HG03378 (cell line): ENCODE results near the gene MKI67.
A peak's percentile ranks its signal among the peaks of the same experiment; 100 is the strongest.
"Not testable (repeated sequence)": the region's sequence is repeated elsewhere in the genome, so short reads cannot be mapped to it uniquely, and the experiment has no call there.

Source experiments
- ATAC-seq: cut with Tn5 transposase; IDR thresholded peaks from one replicate; pipeline ENCODE4 v1.9.1; 2021; ENCODE audit warnings: mild to moderate bottlenecking, moderate library complexity; ENCODE audit not compliant: unreplicated experiment

Gene MKI67

DNA sequence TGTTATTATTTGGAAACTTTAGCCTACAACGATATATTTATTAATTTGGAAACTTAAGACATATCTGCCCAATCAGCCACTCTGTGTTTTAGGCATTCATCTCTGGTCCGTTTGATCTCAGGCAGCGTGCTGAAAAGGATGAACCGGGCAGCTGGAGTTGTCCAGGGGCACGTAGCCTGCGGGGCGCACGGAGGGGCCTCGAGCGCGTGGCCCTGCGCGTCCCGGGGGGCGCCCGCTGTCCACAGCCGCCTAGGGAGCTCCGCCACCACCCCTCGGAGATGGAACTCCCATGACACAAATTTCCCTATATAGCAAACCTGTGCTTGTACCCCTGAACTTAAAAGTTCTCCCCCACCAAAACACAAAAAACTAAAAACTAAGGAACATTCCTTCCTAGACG lies 24.3 kb upstream of the MKI67 start:
- no peak for ATAC-seq

DNA sequence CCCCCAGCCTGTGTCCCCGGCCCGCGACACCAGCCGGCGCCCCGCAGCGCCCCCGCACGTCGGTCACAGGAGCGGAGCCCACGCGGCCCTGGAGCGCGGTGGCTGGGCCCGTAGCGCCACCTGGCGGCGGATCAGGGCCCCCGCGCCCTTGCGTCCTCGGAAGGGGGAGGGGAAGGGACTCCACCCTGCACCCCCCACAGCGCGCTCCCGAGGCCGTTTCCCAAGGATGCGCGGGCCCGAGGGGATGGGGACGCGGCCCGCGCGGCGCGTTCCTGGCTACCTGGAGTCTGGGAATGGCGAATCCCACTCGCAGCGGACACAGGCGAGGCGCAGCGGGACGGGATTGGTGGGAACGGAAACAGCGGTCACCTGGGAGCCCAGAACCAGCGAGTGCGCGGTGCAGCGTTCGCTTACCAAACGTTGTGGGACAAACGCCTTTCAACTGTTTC lies 23.8 kb upstream of the MKI67 start:
- peak; percentile 63 for ATAC-seq

DNA sequence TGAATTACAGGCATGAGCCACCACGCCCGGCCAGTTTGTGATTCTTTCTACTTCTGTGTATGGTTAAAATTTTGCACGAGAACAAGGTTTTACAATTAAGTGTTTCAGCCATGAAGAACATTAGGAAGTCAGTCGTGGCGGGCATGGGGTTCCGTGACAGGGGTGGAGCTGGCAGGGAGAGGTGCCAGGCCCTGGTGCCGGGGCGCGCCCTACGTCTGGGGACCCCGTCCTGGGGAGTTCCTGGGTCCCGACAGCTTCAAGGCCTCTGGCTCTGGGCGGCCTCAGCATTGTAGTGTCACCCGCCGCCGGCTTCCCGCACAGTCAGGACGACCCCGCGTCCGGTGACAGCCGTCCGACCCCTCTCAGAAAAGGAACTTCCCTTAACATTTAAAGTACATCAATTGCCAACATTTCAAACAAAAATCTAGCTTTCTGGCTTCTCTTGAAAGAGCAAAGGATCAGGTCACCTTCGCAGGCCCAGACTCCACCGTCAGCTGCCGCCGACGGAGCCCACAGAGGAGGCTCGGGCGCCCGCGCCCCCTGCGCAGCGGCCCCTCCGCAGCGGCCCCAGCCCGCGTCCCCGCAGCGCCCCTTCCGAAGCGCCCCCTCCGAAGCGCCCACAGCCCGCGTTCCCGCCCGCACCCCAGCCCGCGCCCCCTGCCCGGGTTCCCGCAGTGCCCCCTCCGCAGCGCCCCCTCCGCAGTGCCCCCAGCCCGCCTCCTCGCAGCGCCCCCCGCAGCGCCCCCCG lies 23.2 kb upstream of the MKI67 start:
- ATAC-seq, result no peak

DNA sequence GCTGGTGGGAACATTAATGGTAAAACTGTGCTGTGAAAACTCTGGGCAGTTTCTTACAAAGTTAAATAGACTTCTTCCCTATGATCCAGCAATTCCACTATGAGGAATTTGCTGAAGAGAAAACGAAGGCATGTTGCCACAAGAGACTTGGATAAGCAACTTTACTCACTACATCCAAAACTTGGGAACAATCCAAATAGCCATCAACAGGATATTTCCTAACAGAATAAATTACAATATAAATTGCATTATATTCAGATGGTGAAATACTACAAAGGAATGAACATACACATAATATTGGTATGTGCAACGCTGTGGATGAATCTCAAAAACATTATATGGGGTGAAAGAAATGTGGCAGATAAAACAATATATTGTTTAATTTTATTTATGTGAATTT lies 21.4 kb upstream of the MKI67 start:
- no peak for ATAC-seq

DNA sequence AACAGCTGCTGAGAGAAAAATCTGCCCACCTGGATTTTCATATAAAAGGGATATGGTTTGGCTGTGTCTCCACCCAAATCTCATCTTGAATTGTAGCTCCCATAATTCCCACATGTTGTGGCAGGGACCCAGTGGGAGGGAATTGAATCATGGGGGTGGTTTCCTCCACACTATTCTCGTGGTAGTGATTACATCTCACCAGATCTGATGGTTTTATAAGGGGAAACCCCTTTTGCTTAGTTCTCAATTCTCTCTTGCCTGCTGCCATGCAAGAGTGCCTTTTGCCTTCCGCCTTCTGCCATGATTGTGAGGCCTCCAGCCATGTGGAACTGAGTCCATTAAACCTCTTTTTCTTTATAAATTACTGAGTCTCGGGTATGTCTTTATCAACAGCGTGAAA lies 20.8 kb upstream of the MKI67 start:
- peak; percentile 78 for ATAC-seq

DNA sequence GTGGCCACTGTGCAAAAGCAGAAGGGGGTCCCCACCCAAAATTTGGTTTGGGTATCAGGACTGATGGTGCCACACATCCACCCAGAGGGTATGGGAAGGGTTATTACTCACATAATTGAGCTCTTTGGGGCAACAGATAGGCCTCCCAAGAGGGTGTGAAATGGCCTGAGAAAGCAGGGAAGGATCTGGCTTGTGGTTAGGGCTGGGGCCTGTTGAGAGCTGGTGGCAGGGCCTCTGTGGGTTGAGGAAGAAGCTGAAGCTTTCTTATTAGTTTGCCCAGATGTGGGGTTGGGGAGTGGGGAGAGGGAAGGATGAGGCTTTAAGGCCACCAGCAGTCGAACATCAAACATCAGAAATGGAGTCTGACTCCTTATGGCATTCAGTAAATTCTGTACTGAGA lies 18.3 kb upstream of the MKI67 start:
- no peak for ATAC-seq

DNA sequence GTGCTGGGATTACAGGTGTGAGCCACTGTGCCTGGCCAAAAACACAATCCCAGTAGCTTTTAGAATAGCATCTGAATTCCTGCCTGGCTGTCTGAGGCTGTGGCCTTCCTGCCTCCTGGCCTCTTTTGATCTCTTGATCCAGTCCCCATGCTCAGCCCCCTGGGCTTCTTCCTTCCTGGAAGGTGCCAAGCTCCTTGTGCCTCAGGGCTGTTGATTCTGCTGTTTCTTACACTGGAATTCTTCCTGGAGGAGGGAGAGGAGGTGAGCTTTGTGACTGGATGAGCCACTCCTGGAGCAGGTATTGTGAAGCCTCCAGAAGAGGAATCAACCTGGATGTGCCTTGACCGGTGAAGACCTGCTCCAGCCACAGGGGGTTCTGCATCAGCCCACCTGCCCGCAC lies 17.3 kb upstream of the MKI67 start:
- no peak for ATAC-seq

DNA sequence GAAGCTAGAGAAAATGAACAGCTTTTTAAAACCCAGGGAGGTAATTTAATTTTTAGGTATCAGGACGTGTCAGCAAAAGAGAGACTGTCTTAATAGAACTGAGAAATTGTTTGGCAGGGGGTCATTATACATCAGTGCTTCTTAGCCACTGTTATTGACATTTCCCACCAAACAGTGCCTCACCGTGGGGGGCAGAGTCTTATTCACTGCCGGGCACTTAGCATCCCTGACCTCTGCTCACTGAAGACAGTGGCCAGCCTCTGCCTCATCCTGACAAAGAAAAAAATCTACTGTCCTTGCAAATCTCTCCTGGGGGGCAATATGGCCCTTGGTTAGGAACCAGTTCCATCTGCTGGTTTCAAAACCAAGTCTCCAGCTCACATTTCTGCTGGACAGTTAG lies 14.2 kb upstream of the MKI67 start:
- no peak for ATAC-seq

DNA sequence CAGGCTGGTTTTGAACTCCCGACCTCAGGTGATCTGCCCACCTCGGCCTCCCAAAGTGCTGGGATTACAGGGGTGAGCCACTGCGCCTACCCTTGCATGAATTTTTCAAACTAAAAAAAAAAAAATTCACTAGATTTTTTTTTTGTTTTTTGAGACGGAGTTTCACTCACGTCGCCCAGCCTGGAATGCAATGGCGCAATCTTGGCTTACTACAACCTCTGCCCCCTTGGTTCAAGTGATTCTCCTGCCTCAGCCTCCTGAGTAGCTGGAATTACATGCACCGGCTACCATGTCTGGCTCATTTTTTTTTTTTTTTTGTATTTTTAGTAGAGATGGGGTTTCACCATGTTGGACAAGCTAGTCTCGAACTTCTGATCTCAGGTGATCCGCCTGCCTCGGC lies 12.2 kb upstream of the MKI67 start:
- ATAC-seq, result not testable (repeated sequence)

DNA sequence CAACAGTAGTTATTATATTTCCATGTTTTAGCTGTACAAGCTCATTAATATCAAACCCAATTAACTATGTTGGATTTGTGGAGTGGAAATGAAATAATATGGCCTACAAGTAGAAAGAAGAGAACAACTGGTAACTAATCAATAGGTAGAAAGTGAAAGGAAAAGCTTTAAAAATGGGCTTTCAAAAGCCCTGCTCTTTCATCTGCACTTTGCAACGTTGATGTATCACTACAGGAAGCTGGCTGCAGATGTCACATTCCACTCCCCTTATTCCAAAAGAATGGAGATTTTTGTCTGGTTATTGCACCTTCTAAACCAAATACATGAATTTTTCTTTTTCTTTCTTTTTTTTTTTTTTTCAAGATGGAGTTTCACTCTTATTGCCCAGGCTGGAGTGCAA lies 11.7 kb upstream of the MKI67 start:
- ATAC-seq, result peak; percentile 61

DNA sequence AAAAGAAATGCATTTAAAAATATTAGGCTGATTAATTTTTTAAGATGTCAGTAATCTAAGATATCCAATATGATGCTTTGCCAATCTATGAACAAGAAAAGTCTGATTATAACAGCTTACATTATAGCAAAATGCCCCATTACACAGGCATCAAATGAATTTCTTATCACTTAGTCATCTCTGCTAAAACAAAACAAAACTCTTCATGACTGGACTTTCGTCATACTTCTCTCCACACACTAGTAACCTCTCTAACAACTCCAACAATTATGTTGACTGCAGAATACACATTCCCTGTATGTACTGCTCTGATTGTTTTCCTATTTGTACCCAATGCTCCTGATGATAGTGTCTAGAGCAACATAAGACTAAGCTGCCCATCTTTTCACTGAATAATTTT lies 3.8 kb upstream of the MKI67 start:
- ATAC-seq, result no peak

DNA sequence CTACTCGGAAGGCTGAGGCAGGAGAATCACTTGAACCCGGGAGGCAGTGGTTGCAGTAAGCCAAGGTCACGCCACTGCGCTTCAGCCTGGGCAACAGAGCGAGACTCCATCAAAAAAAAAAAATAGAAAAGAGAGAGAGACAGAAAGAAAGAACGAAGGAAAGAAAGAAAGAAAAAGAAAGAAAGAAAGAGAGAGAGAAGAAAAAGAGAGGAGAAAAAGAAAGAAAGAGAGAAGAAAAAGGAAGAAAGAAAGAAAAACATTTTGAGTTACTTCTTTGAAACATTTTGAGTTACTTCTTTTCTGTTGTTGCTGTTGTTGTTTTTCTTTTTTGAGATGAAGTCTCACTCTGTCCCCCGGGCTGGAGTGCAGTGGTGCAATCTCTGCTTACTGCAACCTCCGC lies 2.4 kb upstream of the MKI67 start:
- ATAC-seq, result no peak

DNA sequence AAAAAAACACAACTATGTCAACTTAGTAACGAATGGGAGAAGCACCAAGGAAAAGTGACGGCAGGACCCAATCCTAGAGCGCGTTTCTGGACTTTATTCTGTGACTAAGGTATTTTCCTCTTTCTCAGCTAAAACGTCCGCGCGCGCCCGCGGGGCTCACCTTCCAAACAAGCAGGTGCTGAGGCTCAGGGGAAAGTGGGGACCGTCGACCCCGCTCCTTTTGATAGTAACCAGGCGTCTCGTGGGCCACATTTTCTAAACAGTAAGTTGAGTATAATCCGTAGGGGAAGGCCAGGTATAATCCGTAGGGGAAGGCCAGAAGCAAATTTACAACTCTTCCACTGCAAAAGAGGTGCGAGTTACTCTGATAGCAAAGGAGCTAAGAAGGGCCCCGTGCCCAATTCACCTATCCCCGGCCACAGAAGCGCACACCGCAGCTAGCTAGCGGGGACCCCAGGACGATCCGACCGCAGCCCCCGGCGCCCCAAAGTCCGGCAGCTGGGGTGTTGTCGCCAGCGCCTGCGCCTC lies 743 bp downstream of the MKI67 start:
- no peak for ATAC-seq

DNA sequence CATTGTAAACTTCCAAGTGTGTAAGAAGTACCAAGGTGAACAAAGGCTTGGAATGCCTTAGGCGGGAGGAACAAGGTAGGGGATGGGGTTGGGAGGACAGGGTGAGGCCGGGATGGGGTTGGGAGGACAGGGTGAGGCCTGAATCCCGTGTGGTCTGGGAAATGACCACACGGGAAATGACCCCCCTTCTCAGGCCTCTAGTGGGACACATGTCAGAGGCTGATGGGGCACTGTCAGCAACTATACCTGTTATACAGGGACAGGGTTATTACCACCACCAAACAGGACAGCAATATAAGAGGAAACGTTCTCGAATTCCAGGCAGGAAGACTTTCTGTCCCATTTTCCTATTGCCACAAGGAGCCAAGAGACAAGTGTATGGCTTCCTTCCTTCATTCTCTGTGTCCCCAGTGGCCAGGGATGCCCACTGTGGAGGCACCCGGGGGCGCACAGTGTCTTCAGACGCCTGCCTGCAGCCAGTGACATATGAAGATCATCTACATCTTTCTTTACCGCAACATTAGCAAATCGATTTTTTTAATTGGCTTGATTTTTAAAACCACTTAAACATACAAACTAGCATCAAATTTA lies 1.3 kb downstream of the MKI67 start:
- ATAC-seq, result no peak

DNA sequence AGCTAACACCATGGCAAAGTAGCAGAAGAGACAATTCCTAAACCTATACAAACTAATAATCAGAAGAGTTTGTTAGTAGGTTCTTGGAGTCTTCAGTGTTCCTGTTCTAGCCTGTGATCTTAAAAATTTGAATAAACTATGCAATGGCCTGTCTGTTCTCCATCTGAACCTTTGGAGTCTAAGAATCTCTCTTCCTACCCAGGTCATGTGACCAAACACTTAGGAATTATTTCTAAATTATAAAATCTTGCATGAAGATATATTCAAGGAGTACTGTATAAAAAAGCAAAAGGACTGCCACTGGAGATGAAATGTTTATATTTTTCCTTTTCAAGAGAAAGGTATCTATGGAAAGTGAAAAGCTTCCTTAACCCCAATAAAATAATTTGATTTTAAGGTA lies 2.4 kb downstream of the MKI67 start:
- no peak for ATAC-seq

DNA sequence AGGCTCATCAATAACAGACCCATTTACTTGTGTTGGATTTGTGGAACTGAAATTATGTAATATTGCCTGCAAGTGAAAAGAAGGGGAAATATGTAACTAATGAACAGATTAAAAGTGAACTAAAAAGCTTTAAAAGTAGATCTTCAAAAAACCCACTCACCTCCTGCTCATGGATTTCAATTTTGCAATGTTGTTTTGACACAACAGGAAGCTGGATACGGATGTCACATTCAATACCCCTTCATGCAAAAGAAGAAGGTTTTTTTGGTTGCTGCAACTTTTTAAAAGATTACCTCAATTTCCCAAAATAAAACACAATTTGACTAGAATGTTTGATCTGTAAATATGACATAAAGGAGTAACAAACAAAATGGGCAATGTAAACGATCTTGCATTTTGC lies 3.3 kb downstream of the MKI67 start:
- ATAC-seq, result no peak

DNA sequence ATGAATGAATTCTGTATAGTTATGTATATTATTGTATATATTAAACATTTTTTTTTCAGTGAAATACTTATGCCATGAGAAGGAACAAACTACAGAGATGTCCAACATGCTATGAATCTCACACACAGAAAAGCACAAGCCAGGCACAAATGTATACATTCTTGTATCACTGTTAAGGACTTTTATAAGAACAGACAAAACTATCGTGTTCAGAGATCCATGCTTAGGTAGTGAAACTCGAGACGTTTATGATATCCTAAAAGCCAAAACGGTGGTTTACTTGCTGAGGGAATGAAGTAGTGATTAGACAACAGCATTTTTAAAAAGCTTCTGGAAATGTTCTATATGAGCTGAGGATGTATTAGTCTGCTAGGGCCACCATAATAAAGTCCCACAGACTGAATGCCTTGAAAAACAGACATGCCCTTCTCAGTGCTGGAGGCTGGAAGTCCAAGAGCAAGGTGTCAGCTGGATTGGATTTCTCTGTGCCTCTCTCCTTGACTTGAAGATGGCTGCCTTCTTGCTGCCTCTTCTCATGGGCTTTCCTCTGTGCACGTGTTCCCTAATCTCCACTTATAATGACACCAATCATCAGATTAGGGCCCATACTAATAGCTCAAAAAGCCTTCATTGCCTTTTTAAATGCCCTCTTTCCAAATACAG lies 4.3 kb downstream of the MKI67 start:
- no peak for ATAC-seq

DNA sequence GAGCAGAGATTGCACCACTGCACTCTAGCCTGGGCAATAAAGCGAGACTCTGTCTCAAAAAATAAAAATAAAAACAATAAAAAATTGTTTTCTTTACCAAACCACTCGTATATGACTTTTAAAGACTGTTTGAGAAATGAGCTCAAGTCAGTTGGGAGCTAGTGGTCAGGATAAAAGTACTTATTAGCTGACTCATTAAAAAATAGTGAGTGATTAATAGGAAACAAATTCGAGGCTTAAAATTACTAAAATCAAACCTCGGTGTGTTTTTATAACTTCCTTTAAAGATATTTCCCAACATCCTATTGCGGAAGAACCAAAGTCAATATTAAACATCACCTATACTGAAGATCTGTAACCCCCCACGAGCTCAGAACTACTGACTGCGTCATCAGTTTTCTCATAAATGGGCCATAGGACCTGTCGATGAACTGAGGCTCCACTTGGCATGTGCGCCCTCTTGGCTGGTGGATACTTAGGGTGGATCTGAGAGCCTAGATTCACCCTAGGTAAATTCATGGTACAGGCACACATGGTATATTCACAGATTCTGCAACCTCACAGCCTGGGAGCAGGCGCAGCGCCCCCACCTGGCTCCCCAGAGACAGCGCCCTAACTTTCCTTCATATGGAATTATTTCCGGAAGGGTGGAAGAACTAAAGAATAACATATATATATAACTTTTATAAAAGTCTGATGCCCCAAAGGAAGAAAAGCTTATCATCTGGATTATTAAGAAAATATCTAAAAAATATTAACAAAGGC lies 9.2 kb downstream of the MKI67 start:
- no peak for ATAC-seq

DNA sequence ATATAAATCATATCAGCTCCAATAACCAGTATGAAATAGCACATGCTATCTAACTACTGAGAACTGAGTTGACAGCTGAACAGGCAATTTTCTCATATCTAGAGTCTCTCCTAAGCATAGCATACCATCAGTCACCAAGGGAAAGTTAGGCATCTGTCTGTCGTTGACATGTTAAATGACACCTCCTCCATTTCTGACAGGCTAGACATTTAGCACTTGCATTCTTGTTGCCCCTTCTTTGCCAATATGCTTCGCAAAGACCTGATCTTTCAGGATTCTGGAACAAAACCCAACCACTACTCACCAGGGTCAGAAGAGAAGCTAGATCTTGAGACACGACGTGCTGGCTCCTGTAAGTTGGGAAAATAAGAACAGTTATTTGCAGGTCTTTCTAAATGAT lies 10.0 kb downstream of the MKI67 start:
- no peak for ATAC-seq

DNA sequence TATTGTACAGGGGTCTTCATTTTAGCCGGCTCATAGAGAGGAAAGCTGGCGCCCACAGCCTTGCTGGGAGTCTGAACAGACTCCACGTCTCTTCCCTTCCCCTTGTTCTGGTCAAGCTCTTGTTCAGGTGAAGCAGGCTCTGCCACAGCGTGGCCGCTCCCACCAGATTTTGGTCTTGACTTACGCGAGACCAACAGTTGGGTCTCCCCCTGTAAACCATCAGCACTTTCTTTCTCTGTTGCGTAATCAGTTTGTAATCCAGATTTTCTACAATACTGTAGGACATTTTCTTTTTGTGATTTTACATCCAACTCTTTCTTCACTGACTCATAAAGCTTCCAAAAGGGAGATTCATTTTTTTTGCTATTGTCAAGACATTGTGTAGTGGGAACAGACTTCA lies 10.9 kb downstream of the MKI67 start:
- no peak for ATAC-seq

DNA sequence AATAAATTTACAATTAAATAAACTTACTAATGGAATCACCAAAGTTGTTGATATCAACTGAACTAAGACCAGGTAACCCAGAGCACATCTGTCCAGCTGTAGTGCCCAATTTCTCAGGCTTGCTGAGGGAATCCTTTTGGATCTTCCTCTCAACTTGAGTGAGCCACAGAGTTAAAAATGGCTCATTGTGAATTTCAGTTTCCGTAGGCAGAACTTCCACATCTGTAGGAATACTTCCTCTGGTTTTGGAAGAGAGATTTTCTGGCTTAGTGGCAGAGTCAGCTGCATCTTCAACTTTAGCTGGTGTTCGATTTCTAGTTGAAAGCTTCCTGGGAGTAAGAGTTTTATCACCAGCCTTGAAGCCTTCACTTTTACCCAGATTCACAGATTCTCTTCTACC lies 11.3 kb downstream of the MKI67 start:
- ATAC-seq, result no peak
